Endothelial cell of umbilical vein (primary cell): ENCODE data around the gene POLA1. TPM values are rescaled to one million over a fixed set of nuclear protein-coding genes. Genes with fewer than 3 reads are reported as not detected.

Experiments
- BruUV-seq: library from RNA; stranded (reverse); fragments of 400-500 nt; replicated peaks from 2 replicates; lab custom pipeline; 2021; lab: Mats Ljungman, UMichigan
- CTCF ChIA-PET: fragments of 300-600, 350-600 bp; sonication (Branson Sonifier 250); formaldehyde crosslinking; loops from one replicate; lab custom pipeline; 2021; ENCODE audit warnings: antibody characterized with exemption, inconsistent platforms; lab: Charles Lee
- POLR2A ChIA-PET: fragments of 300-600, 350-600 bp; sonication (Branson Sonifier 250); formaldehyde crosslinking; loops from one replicate; lab custom pipeline; 2021; ENCODE audit warnings: antibody characterized with exemption, inconsistent platforms; lab: Charles Lee
- DNase-seq: peaks from one replicate; pipeline ENCODE4 v3.0.0-alpha.2; 2011; ENCODE audit warnings: low read depth, low spot score
- FAIRE-seq: peaks from 2 replicates; lab custom pipeline; 2011; peaks lifted over from hg19 to GRCh38; lab: Jason Lieb, UNC
- H2AFZ ChIP-seq: 2 replicates; pipeline ENCODE4 v1.6.0; 2012; ENCODE audit warnings: low read depth, low read length, control low read depth, inconsistent platforms
- H3K27ac ChIP-seq: 2 replicates; pipeline ENCODE4 v1.5.1; 2011; ENCODE audit warnings: low read depth, mild to moderate bottlenecking, control low read depth, low read length, moderate library complexity; ENCODE audit not compliant: insufficient read depth
- H3K27me3 ChIP-seq, 2 experiments: 2 replicates each; pipeline versions ENCODE4 v1.6.0 to v1.6.1; 2011; ENCODE audit warnings: low read length in 2 of 2, mixed read lengths in 1 of 2; ENCODE audit not compliant: control insufficient read depth in 2 of 2, insufficient read depth in 2 of 2
- H3K36me3 ChIP-seq, 2 experiments: 2 replicates in 1 of 2; 3 replicates in 1 of 2; pipeline ENCODE4 v1.5.1; 2011; ENCODE audit warnings: low read length in 2 of 2, mild to moderate bottlenecking in 1 of 2, moderate library complexity in 1 of 2; ENCODE audit not compliant: control insufficient read depth in 2 of 2, insufficient read depth in 2 of 2; ENCODE audit errors: extremely low read depth in 1 of 2
- H3K4me1 ChIP-seq: 3 replicates; pipeline ENCODE4 v1.5.1; 2011; ENCODE audit warnings: mild to moderate bottlenecking, low read length; ENCODE audit not compliant: control insufficient read depth, insufficient read depth; ENCODE audit errors: extremely low read depth
- H3K4me2 ChIP-seq: 2 replicates; pipeline ENCODE4 v1.6.1; 2011; ENCODE audit warnings: low read length, control low read depth, mixed read lengths; ENCODE audit not compliant: insufficient read depth
- H3K4me3 ChIP-seq, 3 experiments: fragments of 200-600 bp in 1 of 3; sonication (generic), shearing (Covaris generic) in 1 of 3; replicated peaks in 1 of 3; 2 replicates each; pipeline ENCODE4 v1.5.1; 2011 to 2016; ENCODE audit warnings: control low read depth in 3 of 3, low read length in 3 of 3, mild to moderate bottlenecking in 2 of 3, inconsistent platforms in 1 of 3, low read depth in 1 of 3, moderate library complexity in 1 of 3; ENCODE audit not compliant: insufficient read depth in 1 of 3
- H3K79me2 ChIP-seq: 2 replicates; pipeline ENCODE4 v1.6.0; 2012; ENCODE audit warnings: low read length, inconsistent platforms; ENCODE audit not compliant: control insufficient read depth, insufficient read depth
- H3K9ac ChIP-seq: replicated peaks from 2 replicates; pipeline ENCODE3; 2011; ENCODE audit warnings: low read length, control low read depth; ENCODE audit not compliant: insufficient read depth; ENCODE audit errors: extremely low read depth
- H3K9me1 ChIP-seq: replicated peaks from 3 replicates; pipeline ENCODE4 v1.6.0; 2011; ENCODE audit warnings: mild to moderate bottlenecking, low read length; ENCODE audit not compliant: control insufficient read depth, insufficient read depth; ENCODE audit errors: extremely low read depth
- H3K9me3 ChIP-seq: replicated peaks from 2 replicates; pipeline ENCODE4 v1.5.1; 2012; ENCODE audit warnings: low read length, inconsistent platforms; ENCODE audit not compliant: control insufficient read depth, insufficient read depth
- H4K20me1 ChIP-seq: replicated peaks from 2 replicates; pipeline ENCODE3; 2011; ENCODE audit warnings: mild to moderate bottlenecking, low read length; ENCODE audit not compliant: control insufficient read depth, insufficient read depth; ENCODE audit errors: extremely low read depth
- CTCF ChIP-seq, 2 donors: IDR thresholded peaks; 1 replicate in 1 of 2; 2 replicates in 1 of 2; pipeline ENCODE4 v1.5.1; 2011; ENCODE audit warnings: low read length in 2 of 2, mild to moderate bottlenecking in 2 of 2, moderate library complexity in 2 of 2, control low read depth in 1 of 2, inconsistent platforms in 1 of 2, low read depth in 1 of 2; ENCODE audit not compliant: insufficient read depth in 1 of 2; ENCODE audit errors: extremely low read depth in 1 of 2
- EZH2 ChIP-seq: IDR thresholded peaks from 2 replicates; pipeline ENCODE4 v1.6.1; 2012; ENCODE audit warnings: borderline replicate concordance, low read depth, mild to moderate bottlenecking, moderate library complexity, low read length, inconsistent platforms; ENCODE audit not compliant: severe bottlenecking
- FOS ChIP-seq: IDR thresholded peaks from 2 replicates; pipeline ENCODE4 v1.6.1; 2011; ENCODE audit warnings: mild to moderate bottlenecking, low read length, moderate library complexity, borderline replicate concordance; ENCODE audit not compliant: insufficient read depth
- GATA2 ChIP-seq: IDR thresholded peaks from 2 replicates; pipeline ENCODE4 v1.7.0; 2011; ENCODE audit warnings: low read depth, mild to moderate bottlenecking, moderate library complexity, mixed read lengths, low read length; ENCODE audit not compliant: insufficient read length, insufficient read depth
- JUN ChIP-seq: IDR thresholded peaks from 2 replicates; pipeline ENCODE4 v1.6.1; 2011; ENCODE audit warnings: borderline replicate concordance, low read depth; ENCODE audit not compliant: insufficient read length, insufficient read depth
- MAX ChIP-seq: IDR thresholded peaks from 2 replicates; pipeline ENCODE4 v1.6.1; 2011; ENCODE audit not compliant: insufficient read depth, insufficient read length
- MYC ChIP-seq: IDR thresholded peaks from one replicate; pipeline ENCODE4 v1.6.1; 2011; ENCODE audit warnings: mild to moderate bottlenecking, low read depth, low read length
- POLR2A ChIP-seq: IDR thresholded peaks from 2 replicates; pipeline ENCODE4 v1.6.1; 2012; ENCODE audit warnings: low read depth, mild to moderate bottlenecking, control low read depth, low read length
- POLR2AphosphoS5 ChIP-seq: IDR thresholded peaks from 2 replicates; pipeline ENCODE4 v1.6.1; 2012; ENCODE audit warnings: low read depth, mild to moderate bottlenecking, control low read depth, low read length, moderate library complexity; ENCODE audit not compliant: insufficient read depth
- dilution Hi-C: fragments of 300-500 bp; cut with MboI; formaldehyde crosslinking; loops from one replicate; pipeline ENCODE4 v1.15.0; 2019; ENCODE audit warnings: low sequenced_read_pairs; ENCODE audit not compliant: extremely low pct_ligation_motif_present
- intact Hi-C: fragments of 100-400 bp; cut with micrococcal nuclease; formaldehyde crosslinking; loops from one replicate; pipeline ENCODE4 v1.10.0; 2022
- polyA plus RNA-seq, 4 experiments: library from polyadenylated mRNA; depleted of rRNA in 3 of 4; stranded (reverse) in 3 of 4; unstranded in 1 of 4; fragments of >200 nt; gene quantifications; 2 replicates each; pipeline versions ENCODE4 v1.2.1 to v1.2.3, GENCODE V29; 2011 to 2012; ENCODE audit warnings: missing spikeins in 1 of 4
- total RNA-seq: library from RNA; stranded (reverse); gene quantifications from 2 replicates; pipeline ENCODE4 v1.2.3, GENCODE V29; 2021

POLA1 gene
- total and polyA plus RNA-seq, 2 donors (not counting 3 experiments of a cell fraction or from before 2014, with no cell fraction given): 1.8 to 18.6 TPM

- Histone ChIP-seq H3K9ac (no peak overlapping the region), H3K27me3 (no peaks in the 10 kb centered on the region), H3K36me3 (no peaks in the 10 kb centered on the region), H2AFZ (no peak overlapping the region), H3K9me1 (no peaks in the 10 kb centered on the region), H3K27ac (no peak overlapping the region), H3K4me3 (no peak overlapping the region), H4K20me1 (no peaks in the 10 kb centered on the region), H3K9me3 (no peaks in the 10 kb centered on the region), H3K79me2 (no peaks in the 10 kb centered on the region), H3K4me2 (no peak overlapping the region), H3K4me1 (no peaks in the 10 kb centered on the region)
- dilution Hi-C loops: no loop called here
- ChIA-PET CTCF (no interaction called here), POLR2A (no interaction called here)
- no peak for DNase-seq
- BruUV-seq: no TSS peak
- no peak for FAIRE-seq
- intact Hi-C loops: no loop called here
- TF ChIP-seq POLR2A: no peak
- TF ChIP-seq CTCF (IDR thresholded peaks at IDR 0.05; ENCODE audit: extremely low read depth in 1 of 2, insufficient read depth in 1 of 2, low read depth in 1 of 2, low read length in 2 of 2): no peak
- TF ChIP-seq MYC: no peak
- no peak for TF ChIP-seq FOS
- no peak for TF ChIP-seq JUN
- TF ChIP-seq EZH2: no peak
- TF ChIP-seq POLR2AphosphoS5: no peak
- TF ChIP-seq MAX: no peak
- TF ChIP-seq GATA2: no peak
Measured at GRCh38 chrX:24987731-24988130, 294.0 kb downstream of the POLA1 start.
